Measurements from ENCODE around the gene BUB1B.

The BUB1B gene

DNA sequence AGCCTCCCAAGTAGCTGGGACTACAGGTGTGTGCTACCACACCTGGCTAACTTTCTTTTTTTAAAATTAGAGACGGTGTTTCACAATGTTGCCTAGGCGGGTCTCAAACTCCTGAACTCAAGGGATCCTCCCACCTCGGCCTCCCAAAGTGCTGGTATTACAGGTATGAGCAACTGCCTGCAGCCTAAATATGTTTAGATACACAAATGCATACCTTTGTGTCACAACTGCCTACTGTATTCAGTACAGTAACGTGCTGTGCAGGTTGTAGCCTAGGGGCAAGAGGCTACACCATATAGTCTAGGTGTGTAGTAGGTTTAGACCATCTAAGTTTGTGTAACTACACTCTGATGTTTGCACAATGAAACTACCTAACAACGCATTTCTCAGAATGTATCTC is 68.4 kb downstream of the BUB1B start:
- H3K4me3 ChIP-seq (ENCODE audit: low read depth, low read length), result no peak overlapping the region
- no peak for DNase-seq (ENCODE audit: low read depth)
- TF ChIP-seq, protein P1, sequence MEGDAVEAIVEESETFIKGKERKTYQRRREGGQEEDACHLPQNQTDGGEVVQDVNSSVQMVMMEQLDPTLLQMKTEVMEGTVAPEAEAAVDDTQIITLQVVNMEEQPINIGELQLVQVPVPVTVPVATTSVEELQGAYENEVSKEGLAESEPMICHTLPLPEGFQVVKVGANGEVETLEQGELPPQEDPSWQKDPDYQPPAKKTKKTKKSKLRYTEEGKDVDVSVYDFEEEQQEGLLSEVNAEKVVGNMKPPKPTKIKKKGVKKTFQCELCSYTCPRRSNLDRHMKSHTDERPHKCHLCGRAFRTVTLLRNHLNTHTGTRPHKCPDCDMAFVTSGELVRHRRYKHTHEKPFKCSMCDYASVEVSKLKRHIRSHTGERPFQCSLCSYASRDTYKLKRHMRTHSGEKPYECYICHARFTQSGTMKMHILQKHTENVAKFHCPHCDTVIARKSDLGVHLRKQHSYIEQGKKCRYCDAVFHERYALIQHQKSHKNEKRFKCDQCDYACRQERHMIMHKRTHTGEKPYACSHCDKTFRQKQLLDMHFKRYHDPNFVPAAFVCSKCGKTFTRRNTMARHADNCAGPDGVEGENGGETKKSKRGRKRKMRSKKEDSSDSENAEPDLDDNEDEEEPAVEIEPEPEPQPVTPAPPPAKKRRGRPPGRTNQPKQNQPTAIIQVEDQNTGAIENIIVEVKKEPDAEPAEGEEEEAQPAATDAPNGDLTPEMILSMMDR (IDR thresholded peaks at IDR 0.05; ENCODE audit: low read depth, low read length, missing control alignments), result no peak

DNA sequence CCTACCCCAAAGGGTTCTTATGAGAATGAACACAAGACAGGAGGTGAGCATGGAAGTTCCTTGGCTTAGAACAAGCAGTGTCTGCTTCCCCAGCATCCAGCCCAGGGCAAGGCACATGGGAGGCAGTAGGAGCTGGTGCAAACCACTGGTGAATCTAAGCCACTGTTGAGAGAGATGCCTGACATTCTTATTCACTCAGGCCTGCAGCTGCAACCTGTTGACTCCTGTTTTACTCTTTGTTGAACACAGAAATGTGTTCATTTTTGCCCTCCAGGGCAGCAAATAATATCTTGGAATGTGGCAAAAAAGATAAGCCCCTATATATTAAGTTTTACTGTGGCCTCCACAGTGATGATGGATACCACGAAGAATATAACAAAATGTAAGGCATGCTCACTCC is 69.1 kb downstream of the BUB1B start:
- H3K4me3 ChIP-seq (ENCODE audit: low read depth, low read length), result no peak overlapping the region
- no peak for DNase-seq (ENCODE audit: low read depth)
- TF ChIP-seq, protein P1 (IDR thresholded peaks at IDR 0.05; ENCODE audit: low read depth, low read length, missing control alignments), result no peak

DNA sequence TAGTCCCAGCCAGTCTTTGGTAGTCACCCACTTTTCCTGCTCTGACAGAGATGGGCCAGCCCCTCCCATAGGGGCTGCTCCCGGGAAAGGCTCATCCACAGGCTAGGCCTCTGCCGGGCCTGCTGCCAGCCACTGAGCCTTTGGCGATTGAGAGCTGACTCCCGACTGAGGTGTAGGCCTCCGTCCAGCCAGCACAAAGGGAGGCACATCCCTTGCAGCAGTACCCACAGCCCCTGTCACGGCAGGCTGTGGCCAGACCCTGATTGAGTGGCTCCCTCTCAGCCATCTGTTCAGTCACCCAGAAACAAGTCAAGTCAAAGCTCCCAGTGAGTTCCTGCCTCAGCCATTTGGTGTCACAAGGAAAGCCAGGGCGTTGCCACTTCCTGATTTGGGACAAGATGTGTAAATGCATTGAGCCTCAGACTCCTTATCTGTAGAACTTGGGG is 71.8 kb downstream of the BUB1B start:
- TF ChIP-seq, protein P1 (IDR thresholded peaks at IDR 0.05; ENCODE audit: low read depth, low read length, missing control alignments), result no peak
- H3K4me3 ChIP-seq (ENCODE audit: low read depth, low read length), result no peak overlapping the region
- no peak for DNase-seq (ENCODE audit: low read depth)

DNA sequence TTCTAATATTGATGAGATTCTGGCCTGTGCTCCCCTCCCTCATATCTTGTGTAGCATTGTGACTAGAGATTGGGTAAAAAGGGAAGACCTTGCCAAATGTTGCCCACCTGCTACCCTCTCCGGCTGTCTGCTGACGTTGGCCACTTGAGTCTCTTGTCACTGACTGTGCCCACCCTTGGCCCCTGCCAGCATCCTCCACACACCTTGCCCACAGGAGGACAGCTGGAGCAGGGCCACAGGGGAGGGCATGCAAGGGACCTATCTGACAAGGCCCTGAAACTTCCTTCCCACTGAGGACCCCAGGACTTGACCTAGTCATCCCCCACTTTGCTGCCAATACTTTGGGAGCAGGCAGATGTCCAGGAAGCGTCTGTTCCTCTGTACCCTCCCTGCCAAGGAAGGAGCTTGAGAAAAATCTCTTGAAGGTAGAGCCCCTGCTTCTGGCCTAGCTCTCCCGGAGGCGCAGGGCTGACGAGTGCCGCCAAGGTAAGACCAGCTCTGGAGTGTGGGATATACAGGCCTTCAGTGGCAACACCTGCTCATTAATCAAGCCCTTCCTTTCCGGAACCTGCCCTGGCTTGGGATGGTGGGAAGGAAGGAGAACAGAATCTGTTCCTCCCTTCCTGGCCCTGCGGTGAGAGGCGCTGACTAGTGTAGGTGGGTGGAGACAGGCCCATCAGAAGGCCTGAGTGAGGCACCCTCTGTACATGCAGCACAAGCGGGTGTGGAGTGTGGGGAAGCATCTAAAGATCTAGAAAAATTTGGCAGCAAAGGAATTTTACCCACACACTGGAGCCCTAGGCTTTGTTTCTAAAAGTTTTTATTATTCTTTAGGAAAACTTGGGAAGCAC is 73.1 kb downstream of the BUB1B start:
- no peak for DNase-seq (ENCODE audit: low read depth)
- no peak overlapping the region for H3K4me3 ChIP-seq (ENCODE audit: low read depth, low read length)

DNA sequence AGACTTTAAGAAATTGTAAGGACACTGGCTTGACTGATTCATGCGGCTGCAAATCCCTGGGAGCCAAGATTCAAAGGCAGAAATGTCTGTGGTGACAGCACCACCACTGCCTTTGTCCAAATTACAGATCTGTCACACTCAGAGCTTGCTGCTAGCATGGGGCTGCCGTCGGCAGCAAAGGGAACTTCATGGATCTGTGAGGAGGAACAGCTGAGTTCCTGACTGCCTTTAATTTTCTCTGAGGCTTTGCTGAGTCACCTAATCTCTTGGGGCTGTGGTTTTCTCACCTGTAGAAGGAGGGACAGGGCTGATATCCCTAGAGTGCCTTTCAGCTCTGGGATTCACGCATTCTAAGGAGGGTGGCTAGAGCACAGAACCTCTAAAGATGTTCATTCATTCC is 73.9 kb downstream of the BUB1B start:
- no peak for DNase-seq (ENCODE audit: low read depth)

More for the DNA sequence above, 73.1 kb downstream of the BUB1B start:
- TF ChIP-seq, protein P1 (IDR thresholded peaks at IDR 0.05; ENCODE audit: low read depth, low read length, missing control alignments), result no peak

DNA sequence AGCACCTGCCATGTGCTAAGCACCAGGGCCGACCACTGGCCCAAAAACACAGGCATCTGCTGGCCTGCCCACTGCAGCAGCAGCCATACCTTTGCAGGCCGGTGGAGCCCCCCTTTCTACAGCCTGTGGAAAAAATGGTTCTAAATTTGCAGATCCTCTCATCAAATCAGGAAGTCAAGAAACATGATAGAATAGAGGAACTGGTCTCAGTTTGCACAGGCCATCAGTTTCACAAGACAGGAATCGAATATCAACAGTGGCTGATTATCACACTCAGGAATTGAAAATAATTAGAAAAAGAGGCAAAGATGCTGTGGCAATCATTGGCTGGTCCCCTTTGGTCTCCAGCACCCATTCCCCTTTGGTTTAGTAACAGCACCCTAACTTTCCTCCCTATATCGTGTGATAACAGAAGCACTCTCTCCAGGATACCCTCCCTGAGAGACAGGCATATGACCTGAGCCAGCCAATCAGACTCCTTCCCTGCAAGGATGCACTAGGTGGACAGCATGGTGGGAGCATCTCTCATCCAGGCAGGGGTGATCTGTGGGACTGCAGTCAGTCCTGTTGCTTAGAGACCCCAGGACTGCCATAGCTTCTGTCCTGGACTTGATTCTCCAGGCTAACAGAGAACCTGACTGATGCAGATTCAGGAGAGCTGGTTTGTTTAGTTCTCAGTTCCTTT is 74.5 kb downstream of the BUB1B start:
- H3K4me3 ChIP-seq (ENCODE audit: low read depth, low read length), result no peak overlapping the region
- DNase-seq (ENCODE audit: low read depth), result no peak
- TF ChIP-seq, protein P1 (IDR thresholded peaks at IDR 0.05; ENCODE audit: low read depth, low read length, missing control alignments), result no peak

More for the DNA sequence above, 73.9 kb downstream of the BUB1B start:
- H3K4me3 ChIP-seq (ENCODE audit: low read depth, low read length), result no peak overlapping the region
- TF ChIP-seq, protein P1 (IDR thresholded peaks at IDR 0.05; ENCODE audit: low read depth, low read length, missing control alignments), result no peak

All from GM12864 (cell line).